ENCODE measurements around the gene C2CD4A. TPM values are rescaled to one million over a fixed set of nuclear protein-coding genes. Genes with fewer than 3 reads are reported as not detected.

Gene C2CD4A
- total RNA-seq, 1 donor from 2014 or later = 0.50 TPM

Other genes with a start within 250 kb of the C2CD4A start
- 18.7 TPM for gene VPS13C, start 6.5 kb upstream of the C2CD4A start, total RNA-seq
- gene C2CD4B, start 98.3 kb downstream of the C2CD4A start, total RNA-seq = 0.75 TPM

Data from left lobe of liver (tissue), 1 donor.